Measurements from ENCODE around the gene GADL1.

The GADL1 gene

DNA sequence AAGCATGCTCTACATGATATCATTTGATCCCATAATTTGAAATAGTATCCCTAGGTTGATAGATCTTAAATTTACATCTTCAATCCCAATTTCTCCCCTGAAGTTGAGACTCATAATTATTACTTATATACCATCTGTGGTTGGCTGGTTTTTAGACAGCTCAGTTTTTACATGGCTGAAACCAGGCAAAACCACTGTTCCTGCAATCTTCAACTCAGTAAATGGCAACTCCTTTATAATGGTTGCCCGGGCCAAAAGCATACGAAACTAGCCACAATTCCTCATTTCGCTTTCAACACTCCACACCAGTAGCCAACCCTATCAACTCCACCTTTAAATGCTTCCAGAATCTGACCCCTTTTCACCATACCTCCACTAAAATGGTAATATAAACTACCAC, 169.6 kb downstream of the GADL1 start:
- no peak for DNase-seq (ENCODE audit: low read depth)

- no peak for DNase-seq (ENCODE audit: low read depth)
These were observed 171.2 kb downstream of the GADL1 start for GRCh38 chr3:30723211-30723610.

DNA sequence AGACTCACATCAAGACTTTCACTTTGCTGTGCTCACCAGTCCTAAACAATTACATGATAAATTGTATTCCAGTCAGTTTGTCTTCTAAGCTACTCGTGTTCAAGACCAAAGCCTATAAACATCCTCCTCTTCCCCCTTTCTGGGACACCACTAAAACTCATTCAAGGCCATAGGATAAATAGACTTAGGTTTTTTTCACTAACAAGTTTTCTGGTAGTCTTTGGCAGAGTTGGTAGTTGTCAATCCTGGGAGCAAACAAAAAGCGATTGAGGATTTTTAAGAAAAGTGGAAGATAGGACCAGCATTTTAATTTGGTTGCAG, 173.2 kb downstream of the GADL1 start:
- no peak for DNase-seq (ENCODE audit: low read depth)

DNA sequence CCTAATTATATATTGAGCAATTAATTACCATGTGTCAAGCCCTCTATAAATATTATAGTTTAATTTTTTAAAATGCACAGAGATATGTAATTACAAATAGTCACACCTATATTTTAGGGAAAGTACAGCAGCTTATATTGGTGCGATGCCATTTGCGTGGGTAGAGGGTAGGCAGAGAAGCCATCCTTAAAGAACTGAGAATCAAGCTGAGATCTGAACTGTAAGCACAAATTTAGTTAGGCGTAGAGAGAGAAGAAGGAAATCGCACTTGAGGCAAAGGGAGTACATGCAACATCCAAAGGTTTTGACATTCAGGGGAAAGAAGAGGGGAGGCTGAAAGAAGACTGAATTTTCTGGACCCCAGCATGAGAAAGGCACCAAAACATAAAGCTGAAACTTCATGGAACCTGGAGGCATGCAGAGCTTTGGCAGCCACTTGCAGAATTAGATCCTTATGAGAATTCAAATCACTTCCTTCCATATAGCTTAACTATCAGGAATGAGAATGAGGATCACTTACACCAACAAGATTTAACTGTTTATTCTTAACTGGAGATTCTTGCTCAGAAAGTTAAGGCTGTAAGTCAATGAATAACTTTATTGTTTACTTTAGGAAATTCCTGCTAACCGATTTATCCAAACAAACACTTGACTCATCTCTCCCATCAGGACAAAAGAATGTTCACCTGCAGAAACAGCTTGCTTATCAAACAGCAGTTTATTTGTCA, 173.7 kb downstream of the GADL1 start:
- peak; percentile 51 for DNase-seq (ENCODE audit: low read depth)

- no peak for DNase-seq (ENCODE audit: low read depth)
These were observed 174.9 kb downstream of the GADL1 start for GRCh38 chr3:30719536-30719935.

DNA sequence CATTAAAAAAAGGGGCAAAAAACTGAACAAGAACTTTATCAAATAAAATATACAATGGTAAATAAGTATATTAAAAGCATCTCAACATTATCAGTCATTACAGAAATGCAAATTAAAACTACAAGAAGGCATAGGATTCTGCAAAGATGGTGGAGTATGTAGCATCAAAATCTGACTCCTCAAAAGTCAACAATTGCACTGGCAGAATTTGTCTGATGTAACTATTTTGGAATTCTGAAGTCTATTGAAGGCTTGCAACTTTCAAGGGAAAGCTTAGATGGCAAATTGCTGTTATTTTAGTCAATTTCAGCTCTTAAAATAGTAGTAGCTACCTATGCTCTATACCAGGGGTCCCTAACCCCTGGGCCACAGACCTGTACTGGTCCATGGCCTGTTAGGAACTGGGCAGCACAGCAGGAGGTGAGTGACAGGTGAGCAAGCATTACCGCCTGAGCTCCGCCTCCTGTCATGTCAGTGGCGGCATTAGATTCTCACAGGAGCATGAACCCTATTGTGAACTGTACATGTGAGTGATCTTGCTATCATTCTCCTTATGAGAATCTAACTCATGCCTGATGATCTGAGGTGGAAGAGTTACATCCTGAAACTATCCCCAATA, 180.5 kb downstream of the GADL1 start:
- DNase-seq (ENCODE audit: low read depth) = no peak

DNA sequence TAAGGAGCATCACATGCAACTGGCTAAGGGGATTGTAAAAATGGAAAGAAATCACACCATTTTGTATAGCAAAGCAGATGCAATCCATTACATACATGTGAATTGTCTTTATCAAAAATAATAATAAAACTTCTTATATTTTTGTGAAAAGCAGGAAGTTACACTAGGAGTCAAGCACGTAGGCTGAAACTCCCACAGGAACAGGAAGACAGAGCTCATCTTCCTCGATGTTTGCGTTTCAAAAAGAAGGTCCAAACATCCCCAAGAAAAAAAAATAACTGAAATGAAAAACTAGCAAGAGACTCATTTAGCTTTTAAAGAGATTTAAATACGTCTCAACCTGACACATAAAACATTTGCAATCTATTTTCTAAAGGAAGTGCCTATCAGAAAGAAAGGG, 181.5 kb downstream of the GADL1 start:
- no peak for DNase-seq (ENCODE audit: low read depth)

GRCh38 chr3:30711867-30712266, 182.6 kb downstream of the GADL1 start:
- DNase-seq (ENCODE audit: low read depth) = no peak

GRCh38 chr3:30711151-30711550, 183.3 kb downstream of the GADL1 start:
- no peak for DNase-seq (ENCODE audit: low read depth)

- DNase-seq (ENCODE audit: low read depth) = no peak
These were observed 184.4 kb downstream of the GADL1 start for GRCh38 chr3:30710017-30710416.

DNA sequence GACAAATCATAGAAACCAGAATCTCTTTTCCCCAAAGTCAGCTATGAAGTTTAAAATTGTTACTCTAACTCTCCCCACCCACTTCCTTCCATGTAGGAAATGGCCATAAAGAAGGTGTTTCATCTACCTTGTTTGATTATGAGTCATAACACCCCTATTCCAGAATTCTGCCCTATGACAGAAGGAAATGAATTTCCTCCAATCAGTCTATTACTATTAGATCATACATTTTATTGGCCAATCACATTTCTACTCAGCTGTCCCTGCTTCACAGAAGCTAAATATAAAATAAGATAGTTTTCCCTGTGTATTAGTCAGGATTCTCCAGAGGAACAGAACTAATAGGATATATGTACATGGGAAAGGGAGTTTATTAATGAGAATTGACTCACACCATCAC, 186.0 kb downstream of the GADL1 start:
- no peak for DNase-seq (ENCODE audit: low read depth)

DNA sequence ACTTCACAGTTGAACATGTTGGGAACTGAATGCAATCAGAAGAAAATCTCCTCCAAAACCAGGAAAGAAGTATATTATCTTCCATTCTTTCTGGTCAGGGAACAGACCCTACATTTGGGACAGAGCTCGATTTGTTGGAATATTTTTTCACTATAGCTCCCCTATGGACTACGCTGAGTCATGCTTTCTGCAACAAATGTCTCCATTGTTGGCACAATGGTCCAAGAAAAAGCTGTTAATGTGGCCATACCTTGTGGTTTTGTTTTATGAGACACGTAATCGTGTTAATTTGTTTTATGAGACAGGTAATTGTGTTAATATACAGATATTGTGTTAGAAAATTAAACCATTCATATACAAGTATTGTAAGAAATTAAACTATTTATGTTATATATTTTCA, 186.6 kb downstream of the GADL1 start:
- DNase-seq (ENCODE audit: low read depth) = no peak

GRCh38 chr3:30704931-30705890, 189.2 kb downstream of the GADL1 start:
- DNase-seq (ENCODE audit: low read depth) = no peak

DNA sequence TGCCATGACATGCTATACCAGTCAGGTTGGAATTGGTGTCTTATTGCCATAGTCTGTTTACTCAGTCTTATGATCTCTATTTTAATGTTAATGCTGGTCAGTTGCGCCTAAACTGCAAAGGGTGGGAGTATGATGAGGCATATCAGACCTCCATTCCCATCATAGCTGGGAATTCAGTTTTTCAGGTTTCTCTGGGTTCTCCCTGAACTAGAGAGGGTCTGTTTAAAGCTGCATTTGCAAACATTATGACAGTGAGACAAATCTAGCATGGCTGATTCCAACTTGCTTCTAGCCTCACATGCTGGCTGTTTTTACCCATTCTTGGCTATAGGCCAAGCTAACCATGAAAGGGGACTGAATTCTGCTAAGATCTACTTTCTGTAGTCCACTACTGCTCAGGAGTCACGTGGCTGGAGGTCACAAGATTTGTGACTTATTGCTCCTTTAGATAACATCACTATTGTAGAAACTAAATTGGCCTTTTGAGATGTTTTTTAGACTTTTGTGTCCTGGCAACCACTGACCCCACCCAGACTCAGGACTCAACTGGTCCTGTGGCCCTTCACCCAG, 191.5 kb downstream of the GADL1 start:
- no peak for DNase-seq (ENCODE audit: low read depth)

GRCh38 chr3:30702038-30702827, 192.2 kb downstream of the GADL1 start:
- DNase-seq (ENCODE audit: low read depth) = no peak

- no peak for DNase-seq (ENCODE audit: low read depth)
These were observed 193.6 kb downstream of the GADL1 start for GRCh38 chr3:30700702-30701321.

DNA sequence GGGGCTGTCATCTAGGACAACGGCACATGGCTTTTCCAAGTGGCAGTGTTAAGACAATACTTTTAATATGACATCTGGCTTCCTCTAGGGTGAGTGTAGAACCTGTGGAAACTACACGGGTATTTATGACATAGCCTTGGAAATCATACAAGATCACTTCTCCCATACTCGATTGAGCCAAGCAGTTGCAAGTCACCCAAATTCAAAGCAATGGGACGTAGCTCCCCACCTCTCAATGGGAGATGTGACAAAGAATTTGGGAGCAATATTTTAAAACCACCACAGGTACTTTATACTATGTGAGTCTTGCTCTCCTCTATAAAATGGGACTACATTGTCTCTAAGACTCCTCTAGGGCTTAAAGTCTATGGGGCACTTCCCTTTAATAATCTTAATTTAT, 194.5 kb downstream of the GADL1 start:
- no peak for DNase-seq (ENCODE audit: low read depth)

GRCh38 chr3:30698549-30698948, 195.9 kb downstream of the GADL1 start:
- no peak for DNase-seq (ENCODE audit: low read depth)

DNA sequence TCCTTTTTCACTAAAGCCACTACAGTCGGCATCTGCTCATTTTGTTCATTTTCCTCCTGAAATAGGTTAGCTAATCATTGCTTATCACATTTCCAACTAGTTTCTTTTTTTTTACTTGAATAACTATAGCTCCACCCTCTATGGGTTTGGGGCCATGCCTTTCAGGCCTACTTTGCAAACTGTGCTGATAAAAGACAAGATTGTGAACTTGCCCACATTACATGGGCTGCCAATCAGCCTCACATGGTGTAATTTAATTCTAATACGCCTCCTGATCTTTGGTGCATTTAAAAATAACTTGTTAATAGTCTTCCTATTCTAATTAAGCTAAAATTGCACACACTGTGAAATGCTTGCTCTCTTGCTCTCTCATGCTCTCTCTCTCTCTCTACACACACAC, 197.6 kb downstream of the GADL1 start:
- DNase-seq (ENCODE audit: low read depth) = no peak

DNA sequence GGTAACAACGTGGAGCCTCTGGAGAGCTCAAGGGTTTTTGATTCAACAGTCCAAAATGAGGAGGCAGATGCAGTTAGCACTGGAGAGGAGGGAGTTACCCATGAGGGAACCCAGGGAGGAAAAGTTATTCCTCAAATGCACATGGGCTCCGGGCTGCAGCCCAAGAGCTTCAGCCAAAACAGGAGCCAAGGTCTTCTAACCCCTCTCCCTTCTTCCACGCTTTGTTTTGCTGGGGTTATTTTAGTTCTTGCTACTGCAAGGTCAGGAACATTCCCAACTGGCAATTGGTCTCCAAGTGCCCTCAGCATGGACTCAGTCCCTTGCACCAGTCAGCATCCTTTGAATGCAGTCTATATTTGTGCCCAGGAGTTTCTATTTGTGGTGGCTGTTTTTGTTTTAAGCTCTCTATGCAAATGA, 198.1 kb downstream of the GADL1 start:
- DNase-seq (ENCODE audit: low read depth) = no peak

DNA sequence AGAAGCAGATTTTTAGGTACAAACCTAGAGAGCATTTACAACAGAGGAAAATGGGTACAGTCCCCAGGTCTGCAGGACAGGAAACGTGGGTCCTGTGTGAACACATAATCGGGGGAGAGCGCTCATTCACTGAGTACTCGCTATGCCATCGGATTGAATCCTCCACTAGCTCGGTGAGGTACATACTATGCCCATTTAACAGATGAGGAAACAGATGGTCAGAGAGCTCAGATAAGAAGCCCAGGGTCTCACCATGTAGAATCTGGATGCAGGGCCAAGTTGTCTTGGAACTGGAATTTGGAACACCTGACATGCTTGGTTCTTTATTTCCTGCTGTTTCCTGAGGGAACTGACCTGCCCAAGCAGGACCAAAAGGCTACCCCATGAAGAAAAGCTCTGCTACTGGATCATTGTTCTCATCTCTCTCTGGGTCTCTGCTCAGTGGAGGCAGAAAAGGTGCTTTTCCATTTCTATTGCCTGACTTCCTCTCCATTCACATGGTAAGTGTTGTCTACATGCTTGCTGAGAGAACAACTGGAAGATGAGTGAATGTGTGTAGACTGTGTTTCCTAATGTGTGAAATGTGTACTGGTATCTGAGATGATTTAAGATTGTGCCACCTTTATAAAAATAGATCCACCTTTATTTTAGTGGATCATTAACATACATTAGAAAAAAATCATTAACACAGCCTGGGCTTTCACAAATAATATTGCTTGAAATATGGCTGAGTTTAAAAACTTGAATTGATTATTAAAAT, 199.0 kb downstream of the GADL1 start:
- no peak for DNase-seq (ENCODE audit: low read depth)

Measured in HS-27A (cell line).